ENCODE results near the gene NUTM2E.
"Not testable (repeated sequence)": the region's sequence is repeated elsewhere in the genome, so short reads cannot be mapped to it uniquely, and the experiment has no call there.

NUTM2E gene

GRCh38 chr10:79869439-79870097, 43.0 kb downstream of the NUTM2E start:
- not testable (repeated sequence) for H4K91ac ChIP-seq (ENCODE audit: low read length); H3K79me1 ChIP-seq (replicated peaks; ENCODE audit: low read length, poor library complexity, severe bottlenecking); H3K9me3 ChIP-seq (ENCODE audit: control insufficient read depth, low read length); H3K4me1 ChIP-seq (ENCODE audit: control insufficient read depth, insufficient read depth, low read depth, low read length); H3K4ac ChIP-seq (ENCODE audit: low read depth in 1 of 2, low read length in 2 of 2); H2AK5ac ChIP-seq (ENCODE audit: low read length, severe bottlenecking); H3K27me3 ChIP-seq (ENCODE audit: control insufficient read depth in 1 of 2, insufficient read depth in 1 of 2, low read length in 2 of 2); H4K8ac ChIP-seq (ENCODE audit: low read length); H2BK5ac ChIP-seq (ENCODE audit: low read depth, low read length, poor library complexity, severe bottlenecking); H3K36me3 ChIP-seq (ENCODE audit: control insufficient read depth in 1 of 2, insufficient read depth in 2 of 2, low read depth in 1 of 2, low read length in 2 of 2); H2BK15ac ChIP-seq (ENCODE audit: low read depth, poor library complexity, severe bottlenecking); H3K23ac ChIP-seq (ENCODE audit: low read length in 2 of 2); H2BK120ac ChIP-seq (ENCODE audit: low read depth, low read length); DNase-seq; H3K9ac ChIP-seq (ENCODE audit: low read length); H3K18ac ChIP-seq (ENCODE audit: low read depth in 1 of 2, low read length in 2 of 2); H3K4me3 ChIP-seq (ENCODE audit: insufficient read depth in 1 of 2, low read depth in 1 of 2, low read length in 2 of 2); H3K4me2 ChIP-seq (ENCODE audit: low read length, poor library complexity, severe bottlenecking); H2BK12ac ChIP-seq (ENCODE audit: low read length in 2 of 2); H3K27ac ChIP-seq (ENCODE audit: low read length, poor library complexity, severe bottlenecking); H3K14ac ChIP-seq (ENCODE audit: low read length in 2 of 2); H2AFZ ChIP-seq (ENCODE audit: low read depth, low read length)
- WGBS, result 50% methylated on average over 2 of the region's 5 CpGs

DNA sequence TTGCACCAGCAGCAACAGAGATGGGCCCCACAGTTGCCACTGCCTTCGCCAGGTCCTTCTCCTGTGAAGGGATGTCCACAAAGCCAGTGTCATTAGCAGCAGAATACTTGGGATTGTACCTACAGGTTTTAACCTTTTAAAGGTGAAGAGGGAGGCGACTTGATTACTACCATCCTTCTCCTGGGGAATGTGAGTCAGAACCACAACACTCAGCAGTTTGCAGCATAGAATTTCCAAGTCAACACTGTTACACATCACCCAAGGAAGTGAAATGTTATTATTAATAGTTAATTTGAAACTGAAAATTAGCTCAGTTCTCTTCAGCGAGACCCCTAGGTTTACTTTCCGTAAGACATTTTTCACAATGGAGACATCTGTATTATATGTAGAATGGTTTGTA, 45.2 kb downstream of the NUTM2E start:
- H2BK15ac ChIP-seq (ENCODE audit: low read depth, poor library complexity, severe bottlenecking); H4K91ac ChIP-seq (ENCODE audit: low read length); H2BK120ac ChIP-seq (ENCODE audit: low read depth, low read length); H3K18ac ChIP-seq (ENCODE audit: low read depth in 1 of 2, low read length in 2 of 2); H3K9me3 ChIP-seq (ENCODE audit: control insufficient read depth, low read length); H3K4me1 ChIP-seq (ENCODE audit: control insufficient read depth, insufficient read depth, low read depth, low read length); H3K4me2 ChIP-seq (ENCODE audit: low read length, poor library complexity, severe bottlenecking); H4K8ac ChIP-seq (ENCODE audit: low read length); H3K27me3 ChIP-seq (ENCODE audit: control insufficient read depth in 1 of 2, insufficient read depth in 1 of 2, low read length in 2 of 2); H3K36me3 ChIP-seq (ENCODE audit: control insufficient read depth in 1 of 2, insufficient read depth in 2 of 2, low read depth in 1 of 2, low read length in 2 of 2); H3K79me1 ChIP-seq (replicated peaks; ENCODE audit: low read length, poor library complexity, severe bottlenecking); H3K4ac ChIP-seq (ENCODE audit: low read depth in 1 of 2, low read length in 2 of 2); H3K23ac ChIP-seq (ENCODE audit: low read length in 2 of 2); H3K4me3 ChIP-seq (ENCODE audit: insufficient read depth in 1 of 2, low read depth in 1 of 2, low read length in 2 of 2); H2AFZ ChIP-seq (ENCODE audit: low read depth, low read length); H3K27ac ChIP-seq (ENCODE audit: low read length, poor library complexity, severe bottlenecking); H3K14ac ChIP-seq (ENCODE audit: low read length in 2 of 2); DNase-seq; H2BK5ac ChIP-seq (ENCODE audit: low read depth, low read length, poor library complexity, severe bottlenecking); H2AK5ac ChIP-seq (ENCODE audit: low read length, severe bottlenecking); H3K9ac ChIP-seq (ENCODE audit: low read length); H2BK12ac ChIP-seq (ENCODE audit: low read length in 2 of 2): not testable (repeated sequence)
- no CpG with 5 or more reads among the region's 4 CpGs for WGBS
